IPS-20b (cell line): ENCODE measurements around the gene PPP1R9B.

Experiments used
- H3K27ac ChIP-seq: one replicate; pipeline ENCODE4 v1.5.1; 2013; ENCODE audit warnings: low read length
- H3K27me3 ChIP-seq: 2 replicates; pipeline ENCODE4 v1.6.1; 2013; ENCODE audit warnings: mild to moderate bottlenecking, low read length, inconsistent platforms; ENCODE audit not compliant: insufficient read depth
- H3K36me3 ChIP-seq: 2 replicates; pipeline ENCODE4 v1.6.1; 2013; ENCODE audit warnings: low read depth, mild to moderate bottlenecking, inconsistent platforms, low read length, moderate library complexity; ENCODE audit not compliant: insufficient read depth
- H3K4me1 ChIP-seq: 2 replicates; pipeline ENCODE4 v1.6.1; 2013; ENCODE audit warnings: mild to moderate bottlenecking, control low read depth, inconsistent platforms, low read length, moderate library complexity; ENCODE audit not compliant: insufficient read depth
- H3K4me3 ChIP-seq: 2 replicates; pipeline ENCODE4 v1.5.1; 2013; ENCODE audit warnings: mild to moderate bottlenecking, low read length, inconsistent platforms
- H3K9ac ChIP-seq: 2 replicates; pipeline ENCODE4 v1.6.1; 2013; ENCODE audit warnings: low read depth, mild to moderate bottlenecking, inconsistent platforms, low read length, moderate library complexity
- H3K9me3 ChIP-seq: 2 replicates; pipeline ENCODE4 v1.6.1; 2013; ENCODE audit warnings: mild to moderate bottlenecking, low read depth, low read length, inconsistent platforms; ENCODE audit not compliant: insufficient read depth

The PPP1R9B gene

DNA sequence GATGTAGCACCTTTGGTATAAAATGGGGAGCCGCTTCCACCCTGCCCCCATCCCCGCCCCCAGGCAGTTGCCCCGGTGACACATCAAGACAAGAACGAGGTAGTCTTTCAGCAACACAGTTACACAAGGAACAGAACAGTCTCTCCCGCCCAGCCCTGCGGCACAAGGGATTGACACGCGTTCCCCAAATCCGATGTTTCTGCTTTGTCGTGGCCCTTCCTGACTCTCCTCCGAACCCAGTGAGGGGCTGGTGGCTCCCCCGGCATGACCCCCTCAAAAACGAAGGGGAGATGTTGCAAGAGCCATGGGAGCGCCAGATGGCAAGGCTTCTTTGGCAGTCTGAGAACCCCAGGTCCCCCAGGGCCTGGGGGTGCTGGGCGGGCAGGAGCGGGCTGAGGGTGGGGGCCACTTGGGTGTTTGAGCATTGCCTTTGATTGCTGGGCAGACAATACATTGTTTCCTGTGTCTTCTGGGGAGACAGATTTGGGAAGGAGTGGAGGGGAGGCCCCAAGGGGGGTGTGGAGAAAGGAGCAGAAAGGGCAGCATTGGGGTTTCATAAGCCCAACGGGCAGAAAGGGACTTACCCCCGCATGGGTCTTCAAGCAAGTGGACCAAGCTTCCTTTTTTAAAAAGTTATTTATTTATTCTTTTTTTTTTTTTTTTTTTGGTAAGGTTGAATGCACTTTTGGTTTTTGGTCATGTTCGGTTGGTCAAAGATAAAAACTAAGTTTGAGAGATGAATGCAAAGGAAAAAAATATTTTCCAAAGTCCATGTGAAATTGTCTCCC lies 34.3 kb upstream of the PPP1R9B start:
- H3K4me3 ChIP-seq: no peak overlapping the region
- H3K27ac ChIP-seq: no peak overlapping the region

DNA sequence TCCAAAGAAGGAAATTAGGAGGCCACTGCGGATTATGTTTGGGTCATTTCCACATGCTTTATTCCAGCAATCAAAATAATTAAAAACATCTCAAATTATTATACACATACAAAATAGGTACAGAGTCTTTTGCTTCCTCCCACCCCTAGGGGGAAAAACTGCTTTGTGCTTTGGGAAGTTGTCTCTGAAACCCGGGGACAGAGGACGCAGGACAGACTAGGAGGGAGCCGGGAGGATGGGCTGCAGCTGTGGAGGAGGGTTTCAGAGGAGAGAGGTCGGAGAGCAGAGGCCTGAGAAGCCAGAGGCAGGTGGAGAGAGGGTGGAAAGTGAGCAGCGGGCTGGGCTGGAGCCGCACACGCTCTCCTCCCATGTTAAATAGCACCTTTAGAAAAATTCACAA lies 33.6 kb upstream of the PPP1R9B start:
- Histone ChIP-seq H3K9ac (no peak overlapping the region), H3K36me3 (peaks cover 31% of the 10 kb centered on the region), H3K4me1 (peaks cover 8% of the 10 kb centered on the region; the same call in 1 of the 2 replicates), H3K27me3 (no peaks in the 10 kb centered on the region), H3K27ac (no peak overlapping the region), H3K4me3 (no peak overlapping the region), H3K9me3 (no peaks in the 10 kb centered on the region)

More for the DNA sequence above, 34.3 kb upstream of the PPP1R9B start:
- Histone ChIP-seq H3K9me3 (no peaks in the 10 kb centered on the region), H3K36me3 (peaks cover 38% of the 10 kb centered on the region), H3K27me3 (no peaks in the 10 kb centered on the region), H3K4me1 (peaks cover 8% of the 10 kb centered on the region; the same call in 1 of the 2 replicates), H3K9ac (no peak overlapping the region)

DNA sequence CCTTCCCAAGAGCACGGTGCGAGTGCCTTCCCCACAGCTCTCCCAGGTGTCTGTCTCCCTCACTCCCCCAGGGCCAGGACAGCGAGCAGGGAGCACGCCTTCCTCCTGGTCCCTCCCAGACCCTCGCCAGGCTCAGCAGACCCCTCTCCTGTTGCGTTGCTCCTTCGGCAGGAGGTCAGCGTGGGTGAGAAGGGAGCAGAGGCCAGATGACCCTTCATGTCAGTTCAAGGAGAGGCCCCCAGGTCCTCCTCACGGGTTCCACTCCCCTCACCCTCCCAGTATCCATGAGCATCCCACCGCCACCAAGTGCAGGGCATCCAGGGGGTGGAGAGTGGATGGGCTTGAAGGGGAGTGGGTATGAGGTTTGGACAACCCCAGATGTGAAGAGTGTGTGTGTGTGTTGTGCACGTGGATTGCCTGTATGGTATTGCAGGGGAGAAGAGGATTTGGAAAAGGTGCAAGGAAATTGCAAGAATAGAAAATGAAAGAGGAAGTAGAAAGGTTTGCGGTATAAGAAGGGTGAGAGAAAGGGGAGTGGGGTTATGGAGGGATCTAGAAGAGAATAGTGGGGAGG lies 33.0 kb upstream of the PPP1R9B start:
- peaks cover 11% of the 10 kb centered on the region; the same call in 1 of the 2 replicates for H3K4me1 ChIP-seq
- H3K27ac ChIP-seq: no peak overlapping the region
- no peaks in the 10 kb centered on the region for H3K9me3 ChIP-seq
- peaks cover 25% of the 10 kb centered on the region for H3K36me3 ChIP-seq
- H3K4me3 ChIP-seq: no peak overlapping the region
- H3K9ac ChIP-seq: no peak overlapping the region; the same call in 1 of the 2 replicates
- H3K27me3 ChIP-seq: no peaks in the 10 kb centered on the region

DNA sequence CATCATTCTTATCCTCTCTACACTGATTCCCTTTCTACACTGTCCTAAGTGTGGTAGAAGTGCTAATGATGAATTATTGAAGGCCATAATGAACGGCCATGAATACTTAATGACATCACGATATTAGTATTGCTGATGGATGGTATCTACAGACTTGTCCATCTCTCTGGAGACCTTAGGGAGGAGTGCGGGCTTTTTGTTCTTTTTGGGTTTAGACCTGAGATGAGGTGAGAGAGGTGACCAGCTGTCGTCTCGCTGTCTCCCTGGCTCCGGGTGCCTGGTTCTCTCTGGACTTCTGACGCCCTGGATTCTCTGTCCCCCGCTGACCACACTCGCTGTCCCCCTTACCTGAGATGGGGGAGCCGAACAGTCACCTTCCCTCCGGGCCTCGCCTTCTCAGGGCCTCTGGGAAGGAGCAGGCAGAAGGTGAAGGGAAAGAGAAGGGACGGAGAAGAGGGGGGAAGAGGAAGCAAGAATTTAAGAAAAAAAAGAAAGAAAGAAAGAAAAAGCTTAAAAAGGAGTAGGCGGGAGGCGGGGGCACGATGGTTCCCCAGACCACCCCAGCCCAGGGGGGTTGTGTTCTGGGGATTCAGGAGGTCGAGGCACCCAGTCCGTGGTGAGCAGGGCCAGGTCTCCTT lies 32.4 kb upstream of the PPP1R9B start:
- Histone ChIP-seq H3K9me3 (no peaks in the 10 kb centered on the region), H3K36me3 (peaks cover 24% of the 10 kb centered on the region), H3K9ac (no peak overlapping the region; the same call in 1 of the 2 replicates), H3K27ac (no peak overlapping the region), H3K4me3 (no peak overlapping the region), H3K27me3 (no peaks in the 10 kb centered on the region), H3K4me1 (peaks cover 13% of the 10 kb centered on the region; the same call in 1 of the 2 replicates)

DNA sequence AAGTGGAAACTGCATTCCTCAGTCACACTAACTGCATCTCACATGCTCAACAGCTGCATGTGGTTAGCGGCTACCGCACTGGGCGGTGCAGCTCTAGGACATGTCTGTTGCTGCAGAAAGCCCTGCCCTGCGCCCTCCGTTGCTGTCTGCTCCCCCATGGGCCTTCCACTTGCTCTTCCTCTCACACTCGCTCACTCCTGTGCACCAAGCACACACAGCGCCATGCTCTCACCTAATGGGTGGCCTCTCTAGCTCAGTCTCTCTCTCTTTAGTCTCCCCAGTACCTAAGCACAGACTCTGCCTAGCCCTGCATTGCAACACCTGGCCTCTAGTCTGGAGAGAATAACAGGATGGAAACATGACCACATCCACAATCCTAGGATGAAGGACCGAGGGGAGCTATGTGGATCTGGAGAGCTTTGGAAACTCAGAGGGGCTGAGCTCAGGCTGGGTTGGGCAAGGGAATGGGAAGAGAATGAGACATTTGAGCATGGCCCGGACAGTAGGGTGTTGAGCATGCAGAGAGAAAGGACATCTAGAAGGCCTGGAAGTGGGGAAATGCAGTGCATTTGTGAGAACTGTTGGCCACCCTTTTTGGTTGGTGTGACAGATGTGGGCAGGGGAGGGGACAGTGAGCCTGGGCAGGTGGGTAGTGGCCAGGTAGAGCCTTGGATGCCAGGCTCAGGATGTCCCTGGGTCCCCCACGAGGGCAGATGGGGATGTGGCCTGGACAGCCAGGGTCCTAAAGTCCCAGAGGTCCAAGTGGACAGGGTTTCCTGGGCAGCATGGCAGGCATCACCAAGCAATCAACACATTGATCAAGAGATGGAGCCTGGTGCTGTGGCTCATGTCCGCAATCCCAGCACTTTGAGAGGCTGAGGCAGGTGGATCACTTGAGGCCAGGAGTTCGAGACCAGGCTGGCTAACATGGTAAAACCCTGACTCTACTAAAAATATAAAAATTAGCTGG lies 31.4 kb upstream of the PPP1R9B start:
- no peak overlapping the region for H3K4me3 ChIP-seq
- H3K9me3 ChIP-seq: no peaks in the 10 kb centered on the region
- no peak overlapping the region for H3K27ac ChIP-seq
- no peak overlapping the region for H3K9ac ChIP-seq
- peaks cover 13% of the 10 kb centered on the region for H3K36me3 ChIP-seq
- peaks cover 17% of the 10 kb centered on the region; the same call in 1 of the 2 replicates for H3K4me1 ChIP-seq
- no peaks in the 10 kb centered on the region for H3K27me3 ChIP-seq

DNA sequence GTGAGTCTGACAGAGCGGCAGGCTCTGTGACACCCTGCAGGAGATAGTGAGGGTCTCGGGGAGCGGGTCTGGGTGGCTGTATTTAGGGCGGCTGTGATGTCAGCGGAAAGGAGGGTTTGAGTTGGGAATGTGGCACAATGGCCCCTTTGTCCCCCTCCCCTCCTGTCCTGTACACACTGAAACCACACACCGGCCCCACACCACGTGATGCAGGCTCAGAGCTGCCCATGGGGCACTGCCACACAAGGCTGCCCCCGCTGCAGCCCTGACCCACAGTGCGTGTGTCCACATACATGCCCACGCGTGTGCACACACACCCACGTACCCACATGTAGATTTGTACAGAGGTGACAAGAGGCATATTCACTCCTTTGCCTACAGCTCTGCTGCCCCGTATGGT lies 30.7 kb upstream of the PPP1R9B start:
- Histone ChIP-seq H3K9ac (no peak overlapping the region), H3K4me3 (no peak overlapping the region), H3K36me3 (peaks cover 8% of the 10 kb centered on the region), H3K27ac (no peak overlapping the region), H3K9me3 (no peaks in the 10 kb centered on the region), H3K27me3 (no peaks in the 10 kb centered on the region), H3K4me1 (peaks cover 17% of the 10 kb centered on the region; the same call in 1 of the 2 replicates)

DNA sequence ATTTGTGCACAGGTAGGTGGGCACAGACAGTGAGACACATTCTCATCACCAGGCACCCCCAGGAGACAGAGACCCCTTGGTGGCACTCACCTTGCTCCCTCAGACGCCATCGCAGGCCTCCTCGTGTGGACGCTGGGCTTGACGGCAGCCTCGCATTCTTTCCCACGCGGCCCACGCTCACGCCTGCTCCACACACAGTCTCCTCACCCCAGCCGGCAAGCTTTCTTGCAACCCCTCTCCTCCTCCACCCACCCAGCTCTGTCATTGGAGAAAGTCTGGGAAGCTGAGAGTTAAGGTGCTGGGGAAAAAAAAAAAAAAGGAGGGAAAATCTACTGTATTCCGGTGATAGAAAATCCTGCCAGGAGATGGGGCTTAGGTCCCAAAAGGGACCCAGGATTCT lies 30.1 kb upstream of the PPP1R9B start:
- Histone ChIP-seq H3K27ac (no peak overlapping the region), H3K4me1 (peaks cover 17% of the 10 kb centered on the region; the same call in 1 of the 2 replicates), H3K9me3 (no peaks in the 10 kb centered on the region), H3K36me3 (peaks cover 3% of the 10 kb centered on the region; the same call in 1 of the 2 replicates), H3K9ac (no peak overlapping the region), H3K4me3 (no peak overlapping the region), H3K27me3 (no peaks in the 10 kb centered on the region)

DNA sequence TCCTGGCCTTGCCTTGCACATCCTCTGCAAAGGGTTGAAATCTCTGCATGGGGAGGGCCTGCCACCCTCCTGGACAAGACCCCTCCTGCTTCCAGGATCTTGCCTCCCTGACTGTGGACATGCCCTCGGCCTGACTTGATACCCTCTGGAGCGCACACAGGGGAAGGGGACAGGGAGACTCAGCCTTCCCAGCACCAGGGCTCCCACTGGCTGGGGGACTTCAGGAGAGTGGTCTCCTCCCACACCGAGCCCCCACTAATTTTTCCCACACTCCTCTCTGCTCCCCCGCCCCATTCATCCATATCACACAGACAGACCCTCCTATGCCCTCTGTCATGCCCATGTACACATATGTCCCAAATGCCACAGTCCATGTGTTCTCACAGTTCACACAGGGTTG lies 29.6 kb upstream of the PPP1R9B start:
- Histone ChIP-seq H3K4me1 (peaks cover 17% of the 10 kb centered on the region; the same call in 1 of the 2 replicates), H3K27ac (no peak overlapping the region), H3K9ac (no peak overlapping the region), H3K27me3 (no peaks in the 10 kb centered on the region), H3K4me3 (no peak overlapping the region), H3K9me3 (no peaks in the 10 kb centered on the region), H3K36me3 (no peaks in the 10 kb centered on the region)

DNA sequence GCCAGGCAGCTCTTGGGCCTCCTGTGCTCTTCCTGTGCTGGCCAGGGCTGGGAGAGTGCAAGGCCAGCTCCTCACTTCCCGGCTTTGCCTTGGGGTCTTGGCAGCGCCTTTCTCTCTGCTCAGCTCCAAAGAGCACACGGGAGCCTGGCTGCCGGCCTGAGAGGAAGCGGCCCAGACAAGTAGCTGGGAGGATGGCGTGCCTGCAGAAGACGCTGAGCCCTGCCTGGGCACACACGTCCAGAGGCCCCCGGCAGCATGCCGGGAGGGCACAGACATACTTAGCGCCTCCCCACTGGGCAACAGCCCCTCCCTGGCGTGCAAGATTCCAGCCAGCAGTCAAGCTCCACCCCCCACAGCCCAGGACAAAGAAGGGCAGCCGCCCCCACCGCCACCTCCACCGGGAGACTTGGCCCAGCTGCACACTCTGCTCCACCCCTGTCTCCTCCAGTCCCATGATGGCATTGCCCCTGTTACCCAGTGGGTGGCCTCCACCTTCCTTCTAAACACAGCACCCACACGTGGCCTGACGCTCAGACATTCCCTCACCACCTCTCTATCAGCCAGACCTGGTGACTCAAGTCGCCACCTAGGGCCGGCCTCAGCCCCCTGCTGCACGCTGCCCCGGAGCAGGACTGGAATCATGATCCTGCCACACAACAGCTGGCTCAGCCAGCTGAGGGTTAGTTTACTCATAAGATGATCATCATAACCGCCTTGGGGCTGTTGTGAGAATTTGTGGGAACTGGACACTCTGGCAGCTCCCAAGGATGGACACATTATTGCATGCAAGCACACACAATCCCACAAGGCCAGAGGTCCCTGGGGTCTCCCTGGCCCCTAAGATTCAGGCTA lies 27.7 kb upstream of the PPP1R9B start:
- Histone ChIP-seq H3K4me3 (peak overlapping the region; percentile 38; the same call in 1 of the 2 replicates), H3K9ac (peak overlapping the region; percentile 38; the same call in 1 of the 2 replicates)

DNA sequence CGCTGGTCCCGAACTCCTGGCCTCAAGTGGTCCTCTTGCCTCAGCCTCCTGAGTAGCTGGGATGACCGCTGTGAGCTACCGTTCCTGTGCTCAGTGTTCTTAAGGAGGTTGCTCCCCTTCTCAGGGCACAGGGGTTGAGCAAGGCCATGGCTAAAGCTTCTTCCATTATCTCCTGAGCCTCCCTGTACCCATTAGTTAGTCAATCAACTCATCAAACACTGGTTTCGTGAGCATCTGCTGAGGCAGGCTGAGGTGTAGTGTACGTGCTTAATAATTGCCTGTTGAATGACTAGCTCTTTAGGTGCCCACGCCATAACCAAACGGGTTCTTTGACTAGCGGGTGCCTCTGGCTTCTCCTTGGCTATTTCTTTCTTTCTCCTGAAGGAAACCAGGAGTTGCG lies 27.0 kb upstream of the PPP1R9B start:
- H3K9ac ChIP-seq: peak overlapping the region; percentile 38; the same call in 1 of the 2 replicates
- H3K36me3 ChIP-seq: no peaks in the 10 kb centered on the region
- H3K4me1 ChIP-seq: peaks cover 11% of the 10 kb centered on the region
- no peaks in the 10 kb centered on the region for H3K9me3 ChIP-seq
- no peak overlapping the region; the same call in 1 of the 2 replicates for H3K4me3 ChIP-seq
- no peaks in the 10 kb centered on the region for H3K27me3 ChIP-seq
- no peak overlapping the region for H3K27ac ChIP-seq

More for the DNA sequence above, 27.7 kb upstream of the PPP1R9B start:
- Histone ChIP-seq H3K4me1 (peaks cover 14% of the 10 kb centered on the region), H3K36me3 (no peaks in the 10 kb centered on the region), H3K27ac (no peak overlapping the region), H3K27me3 (no peaks in the 10 kb centered on the region), H3K9me3 (no peaks in the 10 kb centered on the region)
